ENCODE measurements around the gene RPL12.
A peak's percentile ranks its signal among the peaks of the same experiment; 100 is the strongest.

DNA sequence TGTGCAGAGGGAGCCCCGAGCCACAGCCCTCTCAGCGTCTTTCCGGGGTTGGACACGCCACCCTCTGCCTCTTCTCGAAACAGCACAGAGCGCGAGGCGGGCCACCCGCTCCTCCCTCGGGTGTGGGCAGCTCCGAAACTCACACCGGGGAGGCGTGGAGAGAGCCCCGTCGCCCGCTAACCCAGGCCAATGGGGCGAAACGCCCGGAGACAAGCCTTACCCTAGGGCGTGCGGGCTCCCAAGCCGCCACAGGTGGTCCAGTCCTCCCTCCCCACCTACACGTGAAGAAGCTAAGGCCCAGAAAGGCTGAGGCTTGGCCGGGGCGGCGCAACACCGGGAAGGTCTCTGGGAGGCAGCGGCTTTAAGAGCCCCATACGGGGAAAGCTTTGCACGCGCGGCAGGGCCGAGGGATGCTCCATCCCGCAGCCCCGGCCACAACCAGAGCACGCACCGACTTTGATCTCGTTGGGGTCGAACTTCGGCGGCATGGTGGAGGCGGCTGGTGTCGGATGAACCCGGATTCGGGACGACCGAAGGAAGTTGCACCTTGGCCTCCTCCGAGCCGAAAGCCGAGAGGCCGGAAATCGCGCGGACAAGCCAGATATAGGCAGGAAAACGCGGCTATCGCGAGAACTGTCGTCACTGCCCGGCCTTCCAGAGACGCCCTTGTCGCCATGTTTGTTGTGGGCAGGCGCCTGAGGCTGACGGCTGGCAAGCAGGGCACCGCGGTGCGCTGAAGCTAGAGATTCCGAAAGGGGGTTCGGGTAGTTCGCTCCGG, at the start of gene RPL12, which contains the start of gene LRSAM1:
- TF ChIP-seq EZH2 (IDR thresholded peaks at IDR 0.05) = no peak
- peak; percentile 100 for TF ChIP-seq POLR2AphosphoS5 (IDR thresholded peaks at IDR 0.05; ENCODE audit: borderline replicate concordance, low read depth, low read length)

All from SK-N-MC (cell line).